ENCODE data around the gene GPR151. TPM values are rescaled to one million over a fixed set of nuclear protein-coding genes. Genes with fewer than 3 reads are reported as not detected.
"Not testable (repeated sequence)": the region's sequence is repeated elsewhere in the genome, so short reads cannot be mapped to it uniquely, and the experiment has no call there.

GPR151 gene
- polyA plus RNA-seq, 1 donor (not counting 4 experiments of a cell fraction or from before 2014, with no cell fraction given): not detected

GRCh38 chr5:146560205-146560812 lies 44.3 kb upstream of the GPR151 start:
- Histone ChIP-seq H3K4me2 (ENCODE audit: control insufficient read depth, extremely low read depth, insufficient read depth, low read depth, low read length) (no peak overlapping the region), H3K4me1 (ENCODE audit: control insufficient read depth, extremely low read depth, insufficient read depth, low read length) (peaks cover 5% of the 10 kb centered on the region), H2AFZ (ENCODE audit: control insufficient read depth, low read length) (no peak overlapping the region), H3K9me3 (ENCODE audit: control insufficient read depth, low read depth, low read length) (no peaks in the 10 kb centered on the region), H3K79me2 (ENCODE audit: control insufficient read depth, insufficient read depth, low read length) (no peaks in the 10 kb centered on the region), H3K36me3 (ENCODE audit: control insufficient read depth in 2 of 2, extremely low read depth in 1 of 2, insufficient read depth in 2 of 2, low read length in 2 of 2) (no peaks in the 10 kb centered on the region), H3K9me1 (ENCODE audit: control insufficient read depth, extremely low read depth, insufficient read depth, low read length) (no peaks in the 10 kb centered on the region), H4K20me1 (ENCODE audit: control insufficient read depth, extremely low read depth, insufficient read depth, low read length) (no peaks in the 10 kb centered on the region), H3K27me3 (ENCODE audit: control insufficient read depth, extremely low read depth, insufficient read depth, low read length) (no peaks in the 10 kb centered on the region), H3K9ac (ENCODE audit: control insufficient read depth, extremely low read depth, insufficient read depth, low read length) (no peak overlapping the region), H3K4me3 (ENCODE audit: control insufficient read depth in 2 of 3, extremely low read depth in 1 of 3, insufficient read depth in 2 of 3, low read depth in 1 of 3, low read length in 3 of 3) (no peak overlapping the region), H3K27ac (ENCODE audit: control insufficient read depth, insufficient read depth, low read length) (no peak overlapping the region)
- DNase-seq (ENCODE audit: low read depth, low spot score) (no peak), FAIRE-seq (no peak)
- dilution Hi-C loops (cut with MboI; ENCODE audit: extremely low pct_ligation_motif_present, low sequenced_read_pairs): no loop called here
- TF ChIP-seq EZH2 (IDR thresholded peaks at IDR 0.05; ENCODE audit: low read length) (no peak), CTCF (optimal IDR thresholded peaks at IDR 0.05 in 1 of 3, IDR thresholded peaks at IDR 0.05 in 1 of 3, conservative IDR thresholded peaks at IDR 0.05 in 1 of 3; ENCODE audit: extremely low read depth in 1 of 3, insufficient read depth in 2 of 3, low read length in 3 of 3) (no peak)

- FAIRE-seq; H3K27ac ChIP-seq (ENCODE audit: control insufficient read depth, insufficient read depth, low read length); H3K27me3 ChIP-seq (ENCODE audit: control insufficient read depth, extremely low read depth, insufficient read depth, low read length); DNase-seq (ENCODE audit: low read depth, low spot score); H3K4me1 ChIP-seq (ENCODE audit: control insufficient read depth, extremely low read depth, insufficient read depth, low read length); H3K9me1 ChIP-seq (ENCODE audit: control insufficient read depth, extremely low read depth, insufficient read depth, low read length); dilution Hi-C loops (cut with MboI; ENCODE audit: extremely low pct_ligation_motif_present, low sequenced_read_pairs); H4K20me1 ChIP-seq (ENCODE audit: control insufficient read depth, extremely low read depth, insufficient read depth, low read length); H3K4me2 ChIP-seq (ENCODE audit: control insufficient read depth, extremely low read depth, insufficient read depth, low read depth, low read length); H2AFZ ChIP-seq (ENCODE audit: control insufficient read depth, low read length); H3K4me3 ChIP-seq (ENCODE audit: control insufficient read depth in 2 of 3, extremely low read depth in 1 of 3, insufficient read depth in 2 of 3, low read depth in 1 of 3, low read length in 3 of 3); H3K9me3 ChIP-seq (ENCODE audit: control insufficient read depth, low read depth, low read length); H3K79me2 ChIP-seq (ENCODE audit: control insufficient read depth, insufficient read depth, low read length); H3K9ac ChIP-seq (ENCODE audit: control insufficient read depth, extremely low read depth, insufficient read depth, low read length); H3K36me3 ChIP-seq (ENCODE audit: control insufficient read depth in 2 of 2, extremely low read depth in 1 of 2, insufficient read depth in 2 of 2, low read length in 2 of 2): not testable (repeated sequence)
These were observed 40.9 kb upstream of the GPR151 start for GRCh38 chr5:146556884-146557283.

DNA sequence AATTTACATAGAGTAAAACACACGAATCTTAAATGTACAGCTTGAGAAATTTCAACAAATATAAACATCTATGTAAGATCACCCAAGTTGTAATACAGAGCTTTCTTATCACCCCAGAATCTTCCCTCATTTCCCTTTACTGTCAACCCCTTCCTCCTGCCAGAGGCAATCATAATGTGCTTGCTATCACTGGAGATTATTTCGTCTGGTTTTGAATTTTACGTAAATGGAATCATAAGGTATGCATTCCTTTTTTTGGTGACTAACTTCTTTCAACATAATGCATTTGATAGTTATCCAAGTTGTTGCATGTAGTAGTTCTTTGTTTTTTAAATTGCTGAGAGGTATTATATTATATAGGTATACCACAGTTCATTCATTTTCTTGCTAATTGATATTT lies 37.5 kb upstream of the GPR151 start:
- no peak for TF ChIP-seq CTCF (optimal IDR thresholded peaks at IDR 0.05 in 1 of 3, IDR thresholded peaks at IDR 0.05 in 1 of 3, conservative IDR thresholded peaks at IDR 0.05 in 1 of 3; ENCODE audit: extremely low read depth in 1 of 3, insufficient read depth in 2 of 3, low read length in 3 of 3)
- no peak for TF ChIP-seq EZH2 (IDR thresholded peaks at IDR 0.05; ENCODE audit: low read length)
- no peaks in the 10 kb centered on the region for H3K9me3 ChIP-seq (ENCODE audit: control insufficient read depth, low read depth, low read length)
- H3K36me3 ChIP-seq (ENCODE audit: control insufficient read depth in 2 of 2, extremely low read depth in 1 of 2, insufficient read depth in 2 of 2, low read length in 2 of 2): no peaks in the 10 kb centered on the region
- no peak overlapping the region for H3K4me2 ChIP-seq (ENCODE audit: control insufficient read depth, extremely low read depth, insufficient read depth, low read depth, low read length)
- H2AFZ ChIP-seq (ENCODE audit: control insufficient read depth, low read length): no peak overlapping the region
- DNase-seq (ENCODE audit: low read depth, low spot score): no peak
- dilution Hi-C loops (cut with MboI; ENCODE audit: extremely low pct_ligation_motif_present, low sequenced_read_pairs): no loop called here
- H3K4me1 ChIP-seq (ENCODE audit: control insufficient read depth, extremely low read depth, insufficient read depth, low read length): no peaks in the 10 kb centered on the region
- H3K79me2 ChIP-seq (ENCODE audit: control insufficient read depth, insufficient read depth, low read length): no peaks in the 10 kb centered on the region
- H3K4me3 ChIP-seq (ENCODE audit: control insufficient read depth in 2 of 3, extremely low read depth in 1 of 3, insufficient read depth in 2 of 3, low read depth in 1 of 3, low read length in 3 of 3): no peak overlapping the region
- no peaks in the 10 kb centered on the region for H3K9me1 ChIP-seq (ENCODE audit: control insufficient read depth, extremely low read depth, insufficient read depth, low read length)
- H3K27me3 ChIP-seq (ENCODE audit: control insufficient read depth, extremely low read depth, insufficient read depth, low read length): no peaks in the 10 kb centered on the region
- no peaks in the 10 kb centered on the region for H4K20me1 ChIP-seq (ENCODE audit: control insufficient read depth, extremely low read depth, insufficient read depth, low read length)
- no peak for FAIRE-seq
- no peak overlapping the region for H3K9ac ChIP-seq (ENCODE audit: control insufficient read depth, extremely low read depth, insufficient read depth, low read length)
- H3K27ac ChIP-seq (ENCODE audit: control insufficient read depth, insufficient read depth, low read length): no peak overlapping the region
